HG03280 (cell line): Measurements from ENCODE around the gene BRD4.

Experiments used
- ATAC-seq: cut with Tn5 transposase; IDR thresholded peaks from one replicate; pipeline ENCODE4 v1.9.1; 2021; ENCODE audit warnings: mild to moderate bottlenecking, moderate library complexity; ENCODE audit not compliant: unreplicated experiment

BRD4 gene

GRCh38 chr19:15250640-15250993 is 81.7 kb downstream of the BRD4 start:
- no peak for ATAC-seq

DNA sequence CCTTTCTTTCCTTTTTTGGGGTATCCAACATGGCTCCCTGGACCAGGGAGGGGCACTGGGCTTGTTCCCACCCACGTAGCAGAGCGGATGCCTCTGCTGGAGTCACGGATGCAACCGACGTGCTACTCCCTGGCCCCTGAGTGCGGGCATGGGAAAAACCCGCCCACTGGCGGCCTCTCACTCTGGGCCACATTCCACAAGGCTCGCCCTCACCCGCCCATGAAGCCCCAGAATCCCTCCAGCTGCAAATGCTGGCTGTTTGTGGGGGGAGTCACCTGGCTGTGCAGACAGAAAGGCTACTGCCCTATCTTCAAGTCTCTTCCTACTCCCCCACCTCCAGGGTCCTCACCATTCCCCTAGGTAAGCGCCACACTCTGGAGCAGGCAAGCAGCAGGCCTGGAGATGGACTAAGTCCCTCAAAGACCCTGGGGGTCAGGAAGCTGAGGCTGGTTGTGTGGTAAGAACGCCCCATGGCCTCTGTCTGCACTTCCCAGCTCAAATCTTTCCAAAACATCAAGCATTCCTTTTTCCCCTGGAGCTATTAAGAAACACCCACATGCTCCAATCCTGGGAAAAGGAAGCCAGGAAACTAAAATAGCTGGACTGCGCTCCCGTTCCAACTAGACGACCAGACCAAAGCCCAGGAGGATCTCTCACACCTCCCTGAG is 82.2 kb downstream of the BRD4 start:
- ATAC-seq: no peak

DNA sequence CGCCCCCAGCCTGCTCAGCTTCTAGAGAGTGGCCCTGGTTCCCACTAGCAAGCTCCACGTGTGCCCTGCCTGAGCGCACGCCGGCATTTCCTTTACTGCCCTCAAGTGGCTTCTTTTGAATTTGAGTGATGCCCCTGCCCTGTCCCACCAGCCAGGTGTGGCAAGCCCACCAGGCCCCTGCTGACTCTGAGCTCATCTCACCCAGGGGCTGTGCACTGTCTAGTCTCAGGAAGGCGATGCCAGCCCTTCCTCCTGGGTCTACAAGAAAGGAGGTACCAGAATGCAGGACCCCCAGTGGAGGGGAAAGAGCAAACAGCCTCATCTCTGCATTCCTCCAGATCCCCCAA is 82.8 kb downstream of the BRD4 start:
- no peak for ATAC-seq

DNA sequence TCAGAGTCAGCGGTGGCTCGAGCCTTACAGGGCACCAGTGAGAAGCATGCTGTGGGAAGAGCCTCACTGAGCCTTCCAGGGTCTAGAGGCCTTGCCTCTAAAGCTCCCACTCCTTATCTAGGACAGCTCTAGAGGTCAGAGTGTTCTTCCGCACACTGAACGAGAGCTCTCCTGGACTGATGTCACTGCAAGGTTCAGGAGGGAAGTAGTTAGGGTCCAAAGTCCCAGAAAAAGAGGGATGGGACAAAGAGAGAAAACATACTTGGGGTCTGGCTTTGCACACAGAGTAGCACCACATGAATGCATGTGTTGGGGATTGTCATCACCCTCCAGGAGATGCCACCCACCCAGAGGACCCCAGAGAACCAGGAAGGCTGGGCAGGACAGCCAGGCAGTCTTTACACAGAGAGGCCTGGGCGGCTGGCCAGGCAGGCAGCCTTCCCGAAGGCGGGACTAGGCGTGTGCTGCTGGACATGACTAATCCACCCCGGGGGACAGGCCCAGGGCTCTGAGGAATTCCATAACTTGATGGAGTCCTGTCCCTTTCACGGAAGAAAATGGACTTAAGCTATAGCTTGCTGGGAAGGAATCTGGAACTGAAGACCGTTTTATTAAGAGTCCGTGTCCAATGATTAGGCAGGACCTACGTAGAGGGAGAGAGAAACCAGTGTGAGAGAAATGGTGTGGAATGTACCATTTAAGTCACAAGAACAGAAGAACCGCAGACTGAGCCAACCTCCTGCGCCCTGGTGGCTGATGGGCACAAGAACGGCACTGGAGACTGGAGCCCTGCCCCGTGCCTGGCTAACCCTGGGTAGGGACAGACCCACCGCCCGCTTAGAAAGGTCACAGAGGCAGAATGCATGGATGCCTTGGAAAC is 83.5 kb downstream of the BRD4 start:
- no peak for ATAC-seq

DNA sequence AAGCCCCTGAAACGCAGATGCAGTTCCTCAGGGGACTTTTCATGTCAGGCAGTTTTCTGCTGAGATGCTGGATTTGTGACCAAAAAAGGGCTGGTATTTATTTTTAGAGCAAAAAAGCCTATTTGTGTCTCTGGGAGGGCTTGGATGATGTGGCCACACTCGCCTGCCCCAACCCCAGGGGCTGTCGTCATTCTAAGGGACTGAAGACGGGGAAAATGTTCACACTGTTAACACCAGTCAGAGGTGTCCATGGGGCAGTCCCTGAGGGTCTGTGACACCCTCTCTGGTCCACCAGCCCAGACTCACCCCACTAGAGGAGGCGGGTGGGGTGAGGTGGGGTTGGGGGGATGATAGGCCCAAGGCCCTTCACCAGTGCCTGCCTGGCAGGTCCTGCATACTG is 84.2 kb downstream of the BRD4 start:
- ATAC-seq: no peak

DNA sequence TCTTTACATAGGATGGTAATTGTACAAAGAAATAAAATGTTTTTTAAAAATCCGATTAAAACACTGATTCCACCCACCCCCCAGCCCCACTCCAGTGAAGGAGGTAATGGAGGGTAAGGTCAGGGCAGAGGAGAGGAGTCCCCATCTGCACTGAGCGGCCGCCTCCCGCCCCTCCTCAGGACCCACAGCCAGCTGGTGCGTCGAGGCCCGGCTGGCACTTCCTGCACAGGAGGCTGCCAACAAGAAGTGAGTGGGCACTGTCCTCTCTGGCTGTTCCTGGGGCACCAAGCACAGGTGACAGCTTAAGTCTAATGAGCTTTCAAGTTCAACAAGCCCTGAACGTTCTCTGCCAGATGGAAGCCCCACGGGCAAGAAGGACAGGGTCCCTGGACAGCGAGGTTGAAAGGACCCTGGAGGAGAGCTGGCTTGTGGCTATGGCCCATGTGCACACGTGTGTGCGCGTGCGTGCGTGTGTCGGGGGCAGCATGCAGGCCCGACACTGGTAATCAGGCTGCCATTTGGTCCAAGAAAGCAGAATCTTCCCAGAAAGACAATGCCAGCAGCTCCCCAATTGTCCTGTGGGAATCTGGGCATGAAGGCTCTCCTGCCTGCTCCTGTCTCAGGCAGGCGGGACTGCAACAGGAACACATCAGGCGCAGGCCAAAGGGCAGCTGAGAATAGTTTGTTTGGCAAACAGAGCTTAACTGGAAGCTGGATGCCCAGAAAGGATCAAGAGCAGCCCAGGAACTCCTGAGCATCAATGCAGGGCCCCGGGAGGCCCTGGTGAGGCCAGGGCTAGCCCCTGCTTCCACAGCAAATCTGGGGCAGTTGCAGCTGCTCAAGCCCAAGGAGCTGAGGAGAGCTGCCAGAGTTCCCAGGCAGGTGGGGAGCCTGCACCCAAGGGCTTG is 85.0 kb downstream of the BRD4 start:
- ATAC-seq: no peak

DNA sequence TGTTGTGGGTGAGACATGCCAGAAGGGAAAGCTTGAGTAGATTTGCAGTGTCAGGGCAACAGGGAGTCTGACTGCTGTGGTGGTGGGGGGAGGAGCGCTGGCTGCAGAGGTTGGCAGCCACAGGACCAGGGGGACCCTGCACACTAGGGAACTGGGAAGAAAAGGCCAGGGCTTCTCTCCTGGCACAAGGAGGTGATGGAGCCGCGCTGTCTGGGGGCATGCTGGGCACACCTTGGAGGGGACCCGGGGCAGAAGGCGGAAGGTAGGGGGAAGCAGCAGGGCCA is 86.2 kb downstream of the BRD4 start:
- no peak for ATAC-seq

GRCh38 chr19:15245370-15246197 is 86.8 kb downstream of the BRD4 start:
- ATAC-seq: no peak

DNA sequence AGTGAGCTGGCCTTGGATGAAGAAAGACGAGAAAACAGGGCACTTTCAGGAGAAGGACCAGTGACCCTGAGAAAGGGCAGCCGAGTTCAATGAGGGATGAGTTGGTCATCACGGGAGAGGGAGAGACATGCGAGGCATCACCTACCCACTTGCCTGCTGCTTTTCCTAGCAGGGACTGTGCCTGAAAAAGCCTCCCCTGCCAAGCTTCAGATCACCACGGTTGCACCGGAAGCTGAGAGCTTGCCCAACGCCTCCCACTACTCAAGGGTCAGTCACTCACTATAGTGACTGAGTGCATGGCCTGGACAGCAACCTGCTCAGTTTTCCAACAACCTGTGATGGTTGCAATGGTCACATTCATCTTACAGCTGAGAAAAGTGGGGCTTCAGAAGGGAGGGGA is 87.5 kb downstream of the BRD4 start:
- ATAC-seq: no peak

- no peak for ATAC-seq
Observed at GRCh38 chr19:15244106-15244803, 88.1 kb downstream of the BRD4 start.

GRCh38 chr19:15243236-15243957 is 88.9 kb downstream of the BRD4 start:
- no peak for ATAC-seq

GRCh38 chr19:15241259-15241910 is 91.0 kb downstream of the BRD4 start:
- ATAC-seq: no peak

DNA sequence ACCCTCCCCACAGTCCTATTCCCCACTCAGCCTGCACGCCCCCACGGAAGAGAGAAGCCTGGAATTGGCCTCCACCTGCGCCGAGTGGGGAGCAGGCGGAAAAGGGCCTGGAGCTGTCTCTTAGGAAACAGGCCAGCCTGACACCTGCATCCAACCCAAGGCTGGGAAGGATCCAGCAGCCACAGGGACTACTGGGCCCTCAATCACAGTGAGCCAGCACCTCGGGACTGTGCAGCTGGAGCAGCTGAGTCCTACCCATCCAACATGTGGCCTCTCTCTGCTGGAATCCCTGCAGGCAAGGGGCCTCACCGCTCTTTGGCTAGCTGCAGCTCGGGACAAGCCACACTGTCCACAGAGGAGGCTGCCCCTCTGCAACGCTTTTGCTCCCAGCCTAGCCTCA is 91.8 kb downstream of the BRD4 start:
- ATAC-seq: no peak

GRCh38 chr19:15239337-15239949 is 92.9 kb downstream of the BRD4 start:
- no peak for ATAC-seq

DNA sequence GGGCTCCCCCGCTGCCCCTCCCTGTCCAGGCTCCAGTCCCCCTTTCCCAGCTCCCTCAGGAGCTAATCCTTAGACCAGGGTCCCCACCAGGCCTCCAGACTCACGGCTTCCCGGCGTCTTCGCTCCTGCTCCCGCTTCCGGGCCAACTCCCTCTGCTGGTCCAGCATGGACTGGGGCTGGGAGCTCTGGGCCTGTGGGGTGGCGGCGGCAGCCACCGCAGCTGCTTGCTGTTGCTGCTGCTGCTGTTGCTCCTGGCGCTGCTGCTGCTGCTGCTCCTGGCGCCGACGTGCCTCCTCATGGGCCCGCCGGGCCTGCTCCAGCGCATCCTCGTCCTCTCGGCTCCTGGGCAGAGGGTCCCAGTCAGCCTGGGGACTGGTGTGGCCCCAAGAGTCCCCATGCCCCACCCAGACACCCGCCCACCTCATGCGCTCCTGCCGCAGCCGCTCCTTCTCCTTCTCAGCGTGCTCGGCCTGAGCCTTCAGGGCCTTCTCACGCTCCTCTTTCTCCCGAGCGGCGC is 93.6 kb downstream of the BRD4 start:
- no peak for ATAC-seq

GRCh38 chr19:15237759-15238638 is 94.3 kb downstream of the BRD4 start:
- ATAC-seq: no peak

GRCh38 chr19:15236886-15237285 is 95.5 kb downstream of the BRD4 start:
- no peak for ATAC-seq

DNA sequence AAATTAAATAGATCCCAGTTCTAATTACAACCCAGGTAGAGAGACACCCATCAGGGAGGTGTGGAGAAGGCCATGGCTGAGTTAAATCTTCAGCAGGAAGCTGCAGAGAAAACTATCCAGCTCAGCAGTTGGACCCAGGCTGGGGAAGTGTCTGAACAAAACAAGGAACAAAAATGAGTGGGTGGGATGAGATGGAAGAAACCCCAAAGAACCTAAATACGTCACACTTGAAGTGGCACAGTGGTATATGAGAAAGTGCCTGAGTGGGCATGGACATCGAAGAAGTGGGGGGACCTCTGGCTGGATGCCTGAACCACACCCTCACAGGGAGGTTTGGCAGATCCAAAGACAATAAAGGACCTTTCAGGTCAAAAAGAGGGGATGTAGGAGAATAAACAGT is 96.6 kb downstream of the BRD4 start:
- ATAC-seq: no peak
